Thyroid gland (tissue), 4 donors: ENCODE measurements around the gene CLVS2. TPM values are rescaled to one million over a fixed set of nuclear protein-coding genes. Genes with fewer than 3 reads are reported as not detected.

Experiments used
- DNase-seq, 2 donors: peaks; one replicate each; pipeline ENCODE4 v3.0.0-alpha.2; 2019
- H3K27ac ChIP-seq, 3 donors: fragments of 200-600 bp; sonication (generic); 1 replicate in 2 of 3; 2 replicates in 1 of 3; pipeline ENCODE4 v1.5.1; 2016 to 2019; ENCODE audit warnings: mild to moderate bottlenecking in 1 of 3, moderate library complexity in 1 of 3
- H3K27me3 ChIP-seq: fragments of 200-600 bp; sonication (generic); one replicate; pipeline ENCODE4 v1.5.1; 2019
- H3K36me3 ChIP-seq, 2 donors: fragments of 200-600 bp; sonication (generic); one replicate each; pipeline ENCODE4 v1.5.1; 2016 to 2019
- H3K4me1 ChIP-seq, 2 donors: fragments of 200-600 bp; sonication (generic); one replicate each; pipeline ENCODE4 v1.5.1; 2017 to 2019
- H3K4me3 ChIP-seq, 3 donors: fragments of 200-600 bp; sonication (generic); replicated peaks in 1 of 3; 1 replicate in 2 of 3; 2 replicates in 1 of 3; pipeline ENCODE4 v1.5.1; 2016; ENCODE audit warnings: mild to moderate bottlenecking in 1 of 3
- H3K9me3 ChIP-seq: fragments of 200-600 bp; sonication (generic); one replicate; pipeline ENCODE4 v1.5.1; 2017
- CTCF ChIP-seq, 6 experiments: fragments of 200-600 bp in 3 of 6; fragments of 450-650 bp in 3 of 6; sonication (generic) in 3 of 6; IDR thresholded peaks; one replicate each; pipeline ENCODE4 v1.5.1; 2016 to 2019; ENCODE audit warnings: antibody characterized with exemption in 6 of 6, mild to moderate bottlenecking in 2 of 6, inconsistent platforms in 1 of 6, moderate library complexity in 1 of 6
- POLR2A ChIP-seq, 2 donors: fragments of 450-650 bp; IDR thresholded peaks; one replicate each; pipeline ENCODE4 v1.6.1; 2017; ENCODE audit warnings: antibody characterized with exemption in 2 of 2, mild to moderate bottlenecking in 2 of 2, moderate library complexity in 1 of 2
- WGBS, 2 donors: methylation state at CpG; one replicate each; pipeline ENCODE4 v1.1.5; 2017; 5-methylcytosine and 5-hydroxymethylcytosine counted together
- intact Hi-C: fragments of 100-400 bp; cut with DNase I; formaldehyde crosslinking; loops from one replicate; pipeline ENCODE4 v1.15.1; 2023
- total RNA-seq, 4 donors: library from RNA; depleted of rRNA; stranded (reverse); fragments of >200 nt; gene quantifications; one replicate each; pipeline ENCODE4 v1.2.3, GENCODE V29; 2016

CLVS2 gene
- not detected for total RNA-seq

GRCh38 chr6:122995921-122996793 is at the start of gene CLVS2:
Gene CLVS2, plus strand, starts transcription at chr6:122996235. Its CDS starts 1,543 bp downstream, at chr6:122997778.
- Histone ChIP-seq H3K4me1 (peaks cover 0 to 9% of the 10 kb centered on the region in 2 donors), H3K4me3 (no peak within 1 kb of the TSS), H3K36me3 (no peaks in the 10 kb centered on the region), H3K27ac (no peak within 1 kb of the TSS), H3K27me3 (no peaks in the 10 kb centered on the region), H3K9me3 (no peaks in the 10 kb centered on the region)
- DNase-seq = peak in 1 of 2 donors; percentile 5
- TF ChIP-seq POLR2A (IDR thresholded peaks at IDR 0.05) (no peak), CTCF (IDR thresholded peaks at IDR 0.05) (no peak)
- 3 to 5% methylated on average over 42 to 50 of the region's 75 CpGs for WGBS, 2 donors
- intact Hi-C loops = no loop called here

- no peaks in the 10 kb centered on the region for H3K9me3 ChIP-seq
- no peak for TF ChIP-seq POLR2A (IDR thresholded peaks at IDR 0.05)
- no peak for TF ChIP-seq CTCF (IDR thresholded peaks at IDR 0.05)
- no peak overlapping the region for H3K4me3 ChIP-seq
- intact Hi-C loops = no loop called here
- no peak for DNase-seq
- H3K27ac ChIP-seq = no peak overlapping the region
- no peaks in the 10 kb centered on the region for H3K4me1 ChIP-seq
- no peaks in the 10 kb centered on the region for H3K36me3 ChIP-seq
- no peaks in the 10 kb centered on the region for H3K27me3 ChIP-seq
Observed at GRCh38 chr6:122947355-122947754, 48.7 kb upstream of the CLVS2 start.

- DNase-seq = no peak
- Histone ChIP-seq H3K4me3 (no peak overlapping the region), H3K36me3 (no peaks in the 10 kb centered on the region), H3K4me1 (no peaks in the 10 kb centered on the region), H3K27ac (no peak overlapping the region), H3K27me3 (no peaks in the 10 kb centered on the region), H3K9me3 (no peaks in the 10 kb centered on the region)
- TF ChIP-seq POLR2A (IDR thresholded peaks at IDR 0.05) (no peak), CTCF (IDR thresholded peaks at IDR 0.05) (no peak)
- intact Hi-C loops = no loop called here
- 87 to 95% methylated on average over 1 of the region's 1 CpG for WGBS, 2 donors
Observed at GRCh38 chr6:122953766-122954165, 42.3 kb upstream of the CLVS2 start.

GRCh38 chr6:122956376-122956775 is 39.7 kb upstream of the CLVS2 start:
- Histone ChIP-seq H3K4me1 (no peaks in the 10 kb centered on the region), H3K36me3 (no peaks in the 10 kb centered on the region), H3K27ac (no peak overlapping the region), H3K4me3 (no peak overlapping the region), H3K27me3 (no peaks in the 10 kb centered on the region), H3K9me3 (no peaks in the 10 kb centered on the region)
- DNase-seq = no peak
- TF ChIP-seq POLR2A (IDR thresholded peaks at IDR 0.05) = no peak
- no peak for TF ChIP-seq CTCF (IDR thresholded peaks at IDR 0.05)
- intact Hi-C loops = no loop called here
- 93 to 95% methylated on average over 2 of the region's 2 CpGs for whole genome bisulfite sequencing, 2 donors

GRCh38 chr6:122962000-122962624 is 33.9 kb upstream of the CLVS2 start:
- H3K27ac ChIP-seq = no peak overlapping the region
- intact Hi-C loops = no loop called here

More at GRCh38 chr6:122962000-122962624, 33.9 kb upstream of the CLVS2 start:
- no peaks in the 10 kb centered on the region for H3K9me3 ChIP-seq
- no peak for DNase-seq
- H3K4me3 ChIP-seq = no peak overlapping the region
- no peak for TF ChIP-seq CTCF (IDR thresholded peaks at IDR 0.05)
- no peaks in the 10 kb centered on the region for H3K27me3 ChIP-seq
- no peaks in the 10 kb centered on the region for H3K4me1 ChIP-seq
- H3K36me3 ChIP-seq = no peaks in the 10 kb centered on the region
